GM12878 (cell line): Measurements from ENCODE around the gene RRM2. TPM values are rescaled to one million over a fixed set of nuclear protein-coding genes. Genes with fewer than 3 reads are reported as not detected.

Experiments used
- CEBPB ChIP-seq, 2 experiments: fragments of 150-350 bp in 1 of 2; IDR thresholded peaks; 2 replicates each; pipeline ENCODE4 v1.6.1; 2012 to 2014; ENCODE audit warnings: low read depth in 2 of 2, low read length in 2 of 2, borderline replicate concordance in 1 of 2, inconsistent platforms in 1 of 2
- CHD1 ChIP-seq: IDR thresholded peaks from 2 replicates; pipeline ENCODE4 v1.6.1; 2012; ENCODE audit warnings: low read depth, low read length, improper control_type of control experiment
- RAD21 ChIP-seq: IDR thresholded peaks from 2 replicates; pipeline ENCODE4 v1.6.1; 2011; ENCODE audit warnings: mild to moderate bottlenecking, low read depth, low read length, moderate library complexity; ENCODE audit not compliant: insufficient read depth
- RB1 ChIP-seq: fragments of 450-650 bp; formaldehyde crosslinking; IDR thresholded peaks from 2 replicates; pipeline ENCODE4 v1.6.1; 2017; ENCODE audit warnings: mild to moderate bottlenecking, borderline replicate concordance
- SREBF2 ChIP-seq: IDR thresholded peaks from 2 replicates; pipeline ENCODE4 v1.6.1; 2012; ENCODE audit warnings: mild to moderate bottlenecking, low read length
- ZNF207 ChIP-seq: fragments of 450-650 bp; IDR thresholded peaks from 2 replicates; pipeline ENCODE4 v1.6.1; 2014; ENCODE audit warnings: antibody characterized with exemption, mild to moderate bottlenecking, borderline replicate concordance
- polyA plus RNA-seq, 11 experiments: library from polyadenylated mRNA; depleted of rRNA in 4 of 11; unstranded in 6 of 11; stranded (reverse) in 5 of 11; fragments of >200 nt; fragmentation: Nextera tagmentation in 4 of 11; fragmentation: Illumina TruSeq in 1 of 11; extraction: Ambion mirVana in 4 of 11; extraction: Trizol in 1 of 11; gene quantifications; 1 replicate in 1 of 11; 2 replicates in 10 of 11; pipeline versions ENCODE4 v1.2.1 to v1.2.3, GENCODE V29; 2011 to 2016; ENCODE audit warnings: inconsistent platforms in 2 of 11, missing spikeins in 2 of 11, low read depth in 1 of 11
- total RNA-seq, 4 experiments: library from RNA; depleted of rRNA in 3 of 4; stranded (reverse); fragments of >200 nt in 3 of 4; fragmentation: Illumina TruSeq in 1 of 4; extraction: Trizol in 1 of 4; gene quantifications; 2 replicates each; pipeline versions ENCODE4 v1.2.1 to v1.2.3, GENCODE V29; 2013 to 2021
- TF ChIP-seq, protein P1 (sequence below): IDR thresholded peaks from 2 replicates; pipeline ENCODE4 v1.6.1; 2011; ENCODE audit warnings: borderline replicate concordance, low read depth, mild to moderate bottlenecking, moderate library complexity, mixed read lengths, low read length; ENCODE audit not compliant: insufficient read depth; ENCODE audit errors: extremely low read length
- TF ChIP-seq, protein P2 (sequence below): fragments of 450-650 bp; IDR thresholded peaks from 2 replicates; pipeline ENCODE4 v1.6.1; 2017; ENCODE audit warnings: antibody characterized with exemption, mild to moderate bottlenecking, moderate library complexity
- TF ChIP-seq, protein P3 (sequence below): IDR thresholded peaks from 2 replicates; pipeline ENCODE4 v1.6.1; 2012; ENCODE audit warnings: low read depth, low read length, improper control_type of control experiment

Gene RRM2
- total and polyA plus RNA-seq, 10 of the 15 experiments (the other 5 are each of a cell fraction or from before 2014, with no cell fraction given) = 54.4 to 771 (median 159) TPM

DNA sequence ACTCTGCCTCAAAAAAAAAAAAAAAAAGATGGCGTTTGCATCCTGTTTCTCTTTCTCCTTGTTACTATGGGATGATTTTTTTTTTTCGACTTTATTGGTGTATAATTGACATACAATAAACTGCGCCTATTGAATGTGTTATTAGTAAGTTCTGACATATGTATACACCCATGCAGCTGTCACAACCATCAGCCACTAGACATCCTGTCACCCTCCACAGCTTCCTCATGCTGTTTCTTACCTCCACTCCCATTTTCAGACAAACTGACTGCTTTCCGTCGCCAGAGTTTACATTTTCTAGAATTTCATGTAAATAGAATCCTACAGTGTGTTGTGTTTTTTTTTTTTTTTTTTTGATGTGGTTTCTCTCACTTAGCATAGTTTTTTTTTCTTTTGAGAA is 27.9 kb downstream of the RRM2 start (continued):
- TF ChIP-seq, protein P1, sequence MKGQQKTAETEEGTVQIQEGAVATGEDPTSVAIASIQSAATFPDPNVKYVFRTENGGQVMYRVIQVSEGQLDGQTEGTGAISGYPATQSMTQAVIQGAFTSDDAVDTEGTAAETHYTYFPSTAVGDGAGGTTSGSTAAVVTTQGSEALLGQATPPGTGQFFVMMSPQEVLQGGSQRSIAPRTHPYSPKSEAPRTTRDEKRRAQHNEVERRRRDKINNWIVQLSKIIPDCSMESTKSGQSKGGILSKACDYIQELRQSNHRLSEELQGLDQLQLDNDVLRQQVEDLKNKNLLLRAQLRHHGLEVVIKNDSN = no peak
- TF ChIP-seq, protein P2, sequence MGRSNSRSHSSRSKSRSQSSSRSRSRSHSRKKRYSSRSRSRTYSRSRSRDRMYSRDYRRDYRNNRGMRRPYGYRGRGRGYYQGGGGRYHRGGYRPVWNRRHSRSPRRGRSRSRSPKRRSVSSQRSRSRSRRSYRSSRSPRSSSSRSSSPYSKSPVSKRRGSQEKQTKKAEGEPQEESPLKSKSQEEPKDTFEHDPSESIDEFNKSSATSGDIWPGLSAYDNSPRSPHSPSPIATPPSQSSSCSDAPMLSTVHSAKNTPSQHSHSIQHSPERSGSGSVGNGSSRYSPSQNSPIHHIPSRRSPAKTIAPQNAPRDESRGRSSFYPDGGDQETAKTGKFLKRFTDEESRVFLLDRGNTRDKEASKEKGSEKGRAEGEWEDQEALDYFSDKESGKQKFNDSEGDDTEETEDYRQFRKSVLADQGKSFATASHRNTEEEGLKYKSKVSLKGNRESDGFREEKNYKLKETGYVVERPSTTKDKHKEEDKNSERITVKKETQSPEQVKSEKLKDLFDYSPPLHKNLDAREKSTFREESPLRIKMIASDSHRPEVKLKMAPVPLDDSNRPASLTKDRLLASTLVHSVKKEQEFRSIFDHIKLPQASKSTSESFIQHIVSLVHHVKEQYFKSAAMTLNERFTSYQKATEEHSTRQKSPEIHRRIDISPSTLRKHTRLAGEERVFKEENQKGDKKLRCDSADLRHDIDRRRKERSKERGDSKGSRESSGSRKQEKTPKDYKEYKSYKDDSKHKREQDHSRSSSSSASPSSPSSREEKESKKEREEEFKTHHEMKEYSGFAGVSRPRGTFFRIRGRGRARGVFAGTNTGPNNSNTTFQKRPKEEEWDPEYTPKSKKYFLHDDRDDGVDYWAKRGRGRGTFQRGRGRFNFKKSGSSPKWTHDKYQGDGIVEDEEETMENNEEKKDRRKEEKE = no peak
- TF ChIP-seq ZNF207 = no peak
- TF ChIP-seq, protein P3, sequence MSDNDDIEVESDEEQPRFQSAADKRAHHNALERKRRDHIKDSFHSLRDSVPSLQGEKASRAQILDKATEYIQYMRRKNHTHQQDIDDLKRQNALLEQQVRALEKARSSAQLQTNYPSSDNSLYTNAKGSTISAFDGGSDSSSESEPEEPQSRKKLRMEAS = no peak
- TF ChIP-seq RAD21 = no peak
- no peak for TF ChIP-seq CEBPB (IDR thresholded peaks at IDR 0.05; ENCODE audit: borderline replicate concordance in 1 of 2, low read depth in 2 of 2, low read length in 2 of 2)
- no peak for TF ChIP-seq RB1
- TF ChIP-seq CHD1 = no peak
- no peak for TF ChIP-seq SREBF2
- TF ChIP-seq, all 136 proteins: peak for 0
